Measurements from ENCODE around the gene RAC2.
A peak's percentile ranks its signal among the peaks of the same experiment; 100 is the strongest.
"Not testable (repeated sequence)": the region's sequence is repeated elsewhere in the genome, so short reads cannot be mapped to it uniquely, and the experiment has no call there.

The RAC2 gene

DNA sequence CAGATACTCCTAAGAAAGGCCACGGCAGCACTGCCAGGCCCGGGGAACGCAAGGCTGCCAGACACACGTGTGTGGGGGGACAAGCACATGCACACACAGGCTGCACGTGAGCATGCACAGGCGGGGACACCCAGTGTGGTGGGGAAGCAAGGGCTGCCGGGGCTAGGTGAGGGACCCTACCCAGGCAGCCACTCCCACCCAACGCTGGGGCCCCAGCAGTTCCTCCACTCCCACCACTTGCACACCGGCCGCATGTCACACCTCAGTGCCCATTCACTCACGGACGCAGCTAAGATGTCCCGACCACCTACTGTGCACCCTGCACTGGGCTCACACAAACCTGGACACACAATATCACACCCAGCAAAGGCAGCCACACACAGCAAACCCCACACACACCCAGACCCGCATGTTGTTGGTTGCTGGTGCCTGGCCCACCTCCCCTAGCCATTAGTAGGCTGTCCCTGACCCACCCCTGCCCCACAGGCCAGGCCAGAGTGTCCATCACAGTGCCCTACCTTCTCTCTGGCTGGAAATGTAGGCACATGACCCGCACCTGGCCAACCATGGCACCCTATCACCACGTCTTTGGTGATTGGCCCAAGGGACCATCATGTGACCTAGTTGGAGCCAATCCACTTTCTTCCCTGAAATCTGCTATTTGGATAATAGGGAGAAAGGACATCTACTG lies 40.6 kb downstream of the RAC2 start:
- no peaks in the 10 kb centered on the region for H3K36me3 Mint-ChIP-seq (ENCODE audit: low read depth)

DNA sequence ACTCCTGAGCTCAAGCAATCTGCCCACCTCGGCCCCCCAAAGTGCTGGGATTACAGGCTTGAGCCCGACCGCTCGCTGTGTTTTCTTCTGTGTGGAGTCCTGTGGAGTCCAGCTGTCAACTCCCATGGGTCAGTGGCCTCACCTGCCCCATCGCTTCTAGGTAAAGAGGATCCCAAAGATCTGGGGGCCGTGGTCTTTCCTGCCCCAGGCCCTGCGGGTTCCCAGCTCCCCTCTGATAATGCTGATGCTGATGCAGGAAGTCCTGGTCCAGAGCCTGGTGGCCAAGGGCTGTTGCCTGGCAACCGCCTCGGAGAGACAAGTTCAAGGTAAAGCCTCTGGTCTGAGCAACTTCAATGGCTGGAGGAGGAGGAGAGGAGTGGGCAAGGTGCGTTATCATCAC lies 41.4 kb downstream of the RAC2 start:
- Mint-ChIP-seq H3K27ac (no peak overlapping the region), H3K4me3 (no peak overlapping the region), H3K27me3 (ENCODE audit: low read depth) (no peaks in the 10 kb centered on the region), H3K9me3 (no peaks in the 10 kb centered on the region), H3K4me1 (peaks cover 7% of the 10 kb centered on the region), H3K36me3 (ENCODE audit: low read depth) (no peaks in the 10 kb centered on the region)
- TF ChIP-seq, protein P1, sequence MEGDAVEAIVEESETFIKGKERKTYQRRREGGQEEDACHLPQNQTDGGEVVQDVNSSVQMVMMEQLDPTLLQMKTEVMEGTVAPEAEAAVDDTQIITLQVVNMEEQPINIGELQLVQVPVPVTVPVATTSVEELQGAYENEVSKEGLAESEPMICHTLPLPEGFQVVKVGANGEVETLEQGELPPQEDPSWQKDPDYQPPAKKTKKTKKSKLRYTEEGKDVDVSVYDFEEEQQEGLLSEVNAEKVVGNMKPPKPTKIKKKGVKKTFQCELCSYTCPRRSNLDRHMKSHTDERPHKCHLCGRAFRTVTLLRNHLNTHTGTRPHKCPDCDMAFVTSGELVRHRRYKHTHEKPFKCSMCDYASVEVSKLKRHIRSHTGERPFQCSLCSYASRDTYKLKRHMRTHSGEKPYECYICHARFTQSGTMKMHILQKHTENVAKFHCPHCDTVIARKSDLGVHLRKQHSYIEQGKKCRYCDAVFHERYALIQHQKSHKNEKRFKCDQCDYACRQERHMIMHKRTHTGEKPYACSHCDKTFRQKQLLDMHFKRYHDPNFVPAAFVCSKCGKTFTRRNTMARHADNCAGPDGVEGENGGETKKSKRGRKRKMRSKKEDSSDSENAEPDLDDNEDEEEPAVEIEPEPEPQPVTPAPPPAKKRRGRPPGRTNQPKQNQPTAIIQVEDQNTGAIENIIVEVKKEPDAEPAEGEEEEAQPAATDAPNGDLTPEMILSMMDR (IDR thresholded peaks at IDR 0.05; ENCODE audit: unreplicated experiment in 3 of 3): no peak

More for the DNA sequence above, 40.6 kb downstream of the RAC2 start:
- no peak overlapping the region for H3K27ac Mint-ChIP-seq
- no peak overlapping the region for H3K4me3 Mint-ChIP-seq
- TF ChIP-seq, protein P1 (IDR thresholded peaks at IDR 0.05; ENCODE audit: unreplicated experiment in 3 of 3): no peak
- peaks cover 1% of the 10 kb centered on the region for H3K4me1 Mint-ChIP-seq
- peaks cover under 1% of the 10 kb centered on the region for H3K27me3 Mint-ChIP-seq (ENCODE audit: low read depth)
- no peaks in the 10 kb centered on the region for H3K9me3 Mint-ChIP-seq

DNA sequence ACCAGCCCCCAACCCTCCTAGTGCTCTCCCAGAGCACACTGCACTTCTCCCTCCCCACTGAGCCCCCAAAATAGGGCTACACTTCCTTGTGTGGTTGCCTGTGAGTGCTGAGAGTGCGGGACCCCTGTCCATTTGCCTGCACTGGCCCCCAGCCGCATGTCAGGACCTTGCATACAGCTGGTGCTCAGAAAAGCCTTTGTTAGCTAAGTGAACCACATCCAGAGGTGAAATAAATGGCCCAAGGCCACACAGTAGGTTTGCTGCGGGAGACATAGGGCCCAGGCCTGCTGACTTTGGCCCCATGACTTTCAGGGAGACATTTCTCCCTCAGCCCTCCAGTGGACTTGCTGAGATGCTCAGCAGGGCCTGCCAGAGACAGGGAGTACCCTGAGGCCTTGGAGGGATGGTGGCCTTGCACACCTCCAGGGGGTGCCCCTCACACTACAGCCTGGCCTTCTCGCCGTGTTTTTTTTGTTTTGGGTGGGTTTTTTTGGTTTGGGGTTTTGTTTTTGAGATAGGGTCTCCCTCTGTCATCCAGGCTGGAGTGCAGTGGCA lies 42.0 kb downstream of the RAC2 start:
- Mint-ChIP-seq H3K9me3 (no peaks in the 10 kb centered on the region), H3K4me3 (no peak overlapping the region), H3K4me1 (peaks cover 12% of the 10 kb centered on the region), H3K27me3 (ENCODE audit: low read depth) (no peaks in the 10 kb centered on the region), H3K27ac (peak overlapping the region in 1 of 3 experiments; percentile 19), H3K36me3 (ENCODE audit: low read depth) (no peaks in the 10 kb centered on the region)
- TF ChIP-seq, protein P1 (IDR thresholded peaks at IDR 0.05; ENCODE audit: unreplicated experiment in 3 of 3): no peak

DNA sequence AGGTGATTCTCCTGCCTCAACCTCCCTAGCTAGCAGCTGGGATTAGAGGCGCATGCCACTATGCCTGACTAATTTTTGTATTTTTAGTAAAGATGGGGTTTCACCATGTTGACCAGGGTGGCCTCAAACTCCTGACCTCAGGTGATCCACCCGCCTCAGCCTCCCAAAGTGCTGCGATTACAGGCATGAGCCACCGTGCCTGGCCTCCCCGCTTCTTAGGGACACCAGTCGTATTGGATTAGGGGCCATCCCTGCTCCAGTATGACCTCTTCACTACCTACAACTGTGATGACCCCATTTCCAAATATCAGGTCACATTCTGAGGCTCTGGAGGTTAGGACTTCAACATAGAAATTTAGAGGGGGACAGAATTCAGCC lies 42.6 kb downstream of the RAC2 start:
- H3K9me3 Mint-ChIP-seq; H3K27me3 Mint-ChIP-seq (ENCODE audit: low read depth); H3K36me3 Mint-ChIP-seq (ENCODE audit: low read depth); H3K4me3 Mint-ChIP-seq: not testable (repeated sequence)
- Mint-ChIP-seq H3K27ac (peak overlapping the region in 1 of 3 experiments; percentile 19), H3K4me1 (peaks cover 18% of the 10 kb centered on the region)

DNA sequence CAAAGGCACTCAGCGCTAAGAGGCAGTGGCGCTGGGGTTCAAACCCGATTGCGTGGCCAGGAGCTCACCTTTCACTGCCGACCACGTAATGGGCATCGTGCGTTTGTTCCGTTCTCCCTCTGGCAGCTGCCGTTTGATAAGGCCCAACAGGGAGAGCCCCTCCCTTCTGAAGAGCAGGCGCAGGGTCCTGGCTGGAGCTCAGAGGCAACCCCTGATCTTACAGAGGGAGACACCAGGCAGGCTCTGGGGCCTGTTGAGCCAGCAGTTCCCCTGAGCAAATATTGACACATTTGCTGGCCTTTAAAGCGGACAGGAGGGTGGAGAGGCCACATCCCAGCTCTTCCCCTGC lies 44.3 kb downstream of the RAC2 start:
- no peaks in the 10 kb centered on the region for H3K9me3 Mint-ChIP-seq
- H3K4me3 Mint-ChIP-seq: no peak overlapping the region
- no peaks in the 10 kb centered on the region for H3K36me3 Mint-ChIP-seq (ENCODE audit: low read depth)
- no peaks in the 10 kb centered on the region for H3K27me3 Mint-ChIP-seq (ENCODE audit: low read depth)
- peak overlapping the region in 1 of 3 experiments; percentile 99 for H3K27ac Mint-ChIP-seq
- H3K4me1 Mint-ChIP-seq: peaks cover 34% of the 10 kb centered on the region
- TF ChIP-seq, protein P1 (IDR thresholded peaks at IDR 0.05; ENCODE audit: unreplicated experiment in 3 of 3): peak in 1 of 3 experiments; percentile 45

DNA sequence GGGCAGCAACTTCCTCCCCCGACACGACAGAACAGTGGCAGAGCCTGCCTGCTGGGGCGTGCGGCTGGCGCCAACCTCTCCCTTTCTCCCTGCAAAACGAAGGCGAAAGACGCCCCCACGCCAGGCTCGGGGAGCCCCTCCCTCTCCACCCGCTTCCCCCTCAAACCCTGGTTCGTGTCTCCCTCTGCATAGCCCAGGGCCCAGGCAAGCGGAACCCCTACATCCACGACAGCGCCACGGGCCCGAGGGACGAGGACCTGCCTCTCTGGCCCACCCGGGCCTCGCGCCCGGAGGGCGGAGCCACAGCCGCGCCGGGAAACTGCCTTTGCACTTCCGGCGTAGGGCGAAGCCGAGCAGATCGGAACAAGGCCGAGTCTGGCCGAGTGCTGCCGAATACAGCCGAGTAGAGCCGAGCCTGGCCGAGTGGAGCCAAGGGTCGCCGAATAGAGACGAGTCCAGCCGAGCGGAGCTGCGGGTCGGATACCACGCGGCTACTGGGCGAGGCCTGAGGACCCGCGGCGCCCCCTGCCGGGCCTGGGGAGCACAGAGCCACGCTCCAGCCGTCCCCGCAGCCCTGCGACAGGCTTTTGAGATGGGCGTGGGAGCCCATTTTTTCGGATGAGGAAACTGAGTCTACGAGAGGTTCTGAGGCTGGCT lies 44.8 kb downstream of the RAC2 start:
- H3K36me3 Mint-ChIP-seq (ENCODE audit: low read depth): no peaks in the 10 kb centered on the region
- H3K27me3 Mint-ChIP-seq (ENCODE audit: low read depth): no peaks in the 10 kb centered on the region

More for the DNA sequence above, 44.8 kb downstream of the RAC2 start:
- H3K4me3 Mint-ChIP-seq: peak overlapping the region; percentile 84 to 87 (median 87)
- TF ChIP-seq, protein P1 (IDR thresholded peaks at IDR 0.05; ENCODE audit: unreplicated experiment in 3 of 3): peak; percentile 92 to 96 (median 95)
- peaks cover 39% of the 10 kb centered on the region for H3K4me1 Mint-ChIP-seq
- H3K9me3 Mint-ChIP-seq: no peaks in the 10 kb centered on the region
- H3K27ac Mint-ChIP-seq: peak overlapping the region; percentile 77 to 99 (median 97)

All from nephron (organoid).